NCI-H2227 (cell line): ENCODE data around the gene SFXN5.
A peak's percentile ranks its signal among the peaks of the same experiment; 100 is the strongest.
"Not testable (repeated sequence)": the region's sequence is repeated elsewhere in the genome, so short reads cannot be mapped to it uniquely, and the experiment has no call there.

ENCODE experiments used
- DNase-seq: peaks from one replicate; lab custom pipeline; 2025; ENCODE audit not compliant: unreplicated experiment; lab: John Stamatoyannopoulos, UW

SFXN5 gene

DNA sequence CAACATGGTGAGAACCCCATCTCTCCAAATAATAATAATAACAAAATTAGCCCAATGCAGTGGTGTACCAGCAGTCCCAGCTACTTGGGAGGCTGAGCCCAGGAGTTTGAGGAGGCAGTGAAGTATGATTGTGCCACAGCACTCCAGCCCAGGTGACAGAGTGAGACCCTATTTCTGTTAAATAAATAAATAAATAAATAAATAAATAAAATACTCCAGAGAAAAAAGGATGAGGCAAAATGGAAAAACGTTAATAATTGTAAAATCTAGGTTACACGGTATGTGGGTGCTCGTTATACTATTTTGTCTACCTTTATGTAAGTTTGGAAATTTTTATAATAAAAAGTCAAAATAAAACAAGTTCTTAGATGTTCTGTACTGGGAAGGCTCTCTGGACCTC is 162.8 kb downstream of the SFXN5 start:
- DNase-seq = no peak

DNA sequence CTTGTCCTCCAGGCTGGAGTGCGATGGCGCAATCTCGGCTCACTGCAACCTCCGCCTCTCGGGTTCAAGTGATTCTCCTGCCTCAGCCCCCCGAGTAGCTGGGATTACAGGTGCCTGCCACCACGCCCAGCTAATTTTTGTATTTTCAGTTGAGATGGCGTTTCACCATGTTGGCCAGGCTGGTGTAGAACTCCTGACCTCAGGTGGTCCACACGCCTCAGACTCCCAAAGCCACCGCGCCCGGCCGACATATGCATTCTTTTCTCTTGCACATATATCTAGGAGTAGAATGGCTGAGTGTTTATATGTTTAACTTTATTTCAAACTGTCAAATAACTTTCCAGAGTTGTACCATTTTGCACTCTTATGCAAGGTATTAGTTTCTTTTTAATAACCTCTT is 164.1 kb downstream of the SFXN5 start:
- not testable (repeated sequence) for DNase-seq

DNA sequence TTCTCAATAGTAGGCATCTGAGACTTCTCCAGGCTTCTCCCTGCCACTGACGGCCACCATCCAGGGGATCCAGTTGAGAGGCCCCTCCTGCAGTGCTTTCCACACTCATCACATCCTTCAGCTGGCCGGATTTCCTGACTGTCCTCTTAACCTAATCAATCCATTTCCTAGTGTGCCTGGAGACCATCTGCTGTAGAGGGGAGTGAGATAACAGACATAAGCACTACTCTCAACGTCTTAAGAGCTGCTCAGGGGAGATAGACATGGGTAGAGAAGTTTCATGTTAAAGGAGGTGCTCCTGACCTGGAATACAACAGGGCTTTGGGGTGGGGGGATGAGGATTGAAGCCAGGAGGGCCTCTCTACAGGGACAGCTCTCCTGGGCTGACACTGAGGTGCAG is 170.1 kb downstream of the SFXN5 start:
- no peak for DNase-seq

DNA sequence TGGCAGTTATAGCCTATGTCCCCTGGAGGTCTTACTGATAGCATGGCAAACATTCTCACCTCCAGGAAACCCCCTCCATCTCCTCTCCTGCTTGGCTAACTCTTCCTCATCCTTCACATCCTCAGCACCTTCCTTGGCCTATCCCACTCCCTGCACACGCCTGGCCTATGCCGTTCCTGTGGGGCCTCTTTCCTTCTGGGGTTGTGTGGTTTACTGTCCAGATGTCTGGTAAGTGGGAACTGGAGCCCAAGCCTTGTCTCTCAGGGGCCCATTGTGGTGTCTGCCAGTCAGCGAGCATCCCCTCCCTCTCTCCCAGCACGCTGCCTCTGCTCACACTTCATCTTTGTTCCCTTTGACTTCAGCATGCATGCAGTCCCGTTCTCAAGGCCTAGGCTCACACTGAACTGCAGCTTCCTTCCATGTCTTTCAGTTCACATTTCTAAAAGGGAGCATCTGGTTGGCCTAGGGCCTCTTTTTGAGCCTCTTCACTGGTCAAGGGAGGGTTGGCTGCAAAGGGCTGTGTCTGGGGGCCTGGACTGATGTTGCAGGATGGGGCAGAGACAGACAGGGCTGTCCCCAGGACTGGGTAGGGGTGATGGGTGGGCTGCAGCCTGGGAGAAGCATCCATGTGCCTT is 171.2 kb downstream of the SFXN5 start:
- DNase-seq = no peak

DNA sequence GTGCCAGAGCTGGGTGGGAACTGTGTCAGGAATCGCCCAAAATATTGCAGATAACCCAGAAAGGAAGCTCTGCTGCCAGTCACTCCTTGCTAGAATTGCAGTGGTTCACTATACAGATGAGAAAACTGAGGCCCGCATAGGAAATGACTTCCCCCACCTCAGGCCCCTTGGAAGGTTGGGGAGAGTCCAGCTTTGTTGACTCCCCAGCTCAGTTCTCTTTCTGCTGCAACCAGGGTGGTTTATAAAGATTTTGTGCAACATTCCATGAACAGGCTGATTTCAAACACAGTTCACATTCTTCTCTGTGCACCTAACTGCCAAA is 173.0 kb downstream of the SFXN5 start:
- no peak for DNase-seq

DNA sequence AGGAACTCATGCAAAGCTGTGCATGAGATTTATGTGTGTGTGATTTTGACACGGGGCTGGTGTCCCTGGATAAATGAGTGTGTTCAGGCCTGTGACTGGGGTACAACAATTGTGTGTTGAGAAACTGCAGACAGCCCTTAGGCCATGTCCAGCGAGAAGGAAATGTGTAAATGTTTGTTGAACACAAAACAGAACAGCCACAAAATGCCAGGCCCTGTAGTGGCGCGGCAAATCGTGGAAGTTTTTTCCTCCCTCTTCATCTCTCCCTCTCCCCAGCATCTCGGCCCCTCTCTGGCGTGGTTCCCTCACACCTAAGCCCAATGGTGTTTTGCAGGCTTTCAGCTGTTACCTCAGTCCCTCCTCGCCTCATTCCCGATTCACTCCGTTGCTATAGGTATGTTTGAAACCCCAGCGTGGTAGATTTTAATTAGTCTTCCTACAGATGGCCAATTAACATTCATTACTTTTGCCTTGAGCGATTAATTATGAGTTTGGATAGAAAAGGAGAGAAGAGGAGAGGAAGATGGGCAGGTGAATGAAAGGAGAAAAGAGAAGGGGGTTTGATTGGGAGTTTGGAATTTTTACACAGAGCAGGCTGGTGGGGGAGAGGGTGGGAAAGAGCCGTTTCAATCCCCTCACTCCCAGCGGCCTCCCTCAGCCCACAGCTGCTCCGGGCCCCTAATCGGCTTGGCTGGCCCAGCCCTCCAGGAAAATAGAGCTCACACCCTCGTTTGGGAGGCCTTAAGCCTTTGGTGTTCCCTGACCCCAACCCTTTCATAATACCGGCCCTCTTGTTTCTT is 173.5 kb downstream of the SFXN5 start:
- no peak for DNase-seq

DNA sequence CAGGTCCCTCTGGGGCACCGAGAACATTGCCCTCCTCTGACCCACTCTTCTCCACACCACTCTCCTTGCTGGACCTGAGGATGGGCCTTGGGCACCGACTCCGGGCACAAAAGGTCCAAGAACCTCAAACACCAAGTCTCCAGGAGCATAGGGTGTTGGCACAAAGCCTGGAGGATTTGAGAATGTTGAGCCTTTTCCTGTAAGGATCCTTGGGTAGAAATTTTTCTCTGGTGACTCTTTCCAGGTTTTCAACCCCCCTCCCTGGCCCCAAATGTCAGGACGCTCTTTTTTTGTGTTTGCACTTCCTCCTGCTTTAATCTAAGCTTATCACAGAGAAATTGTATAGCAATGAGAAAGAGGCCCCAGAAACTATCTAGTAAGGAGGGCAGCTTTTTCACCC is 175.1 kb downstream of the SFXN5 start:
- no peak for DNase-seq

DNA sequence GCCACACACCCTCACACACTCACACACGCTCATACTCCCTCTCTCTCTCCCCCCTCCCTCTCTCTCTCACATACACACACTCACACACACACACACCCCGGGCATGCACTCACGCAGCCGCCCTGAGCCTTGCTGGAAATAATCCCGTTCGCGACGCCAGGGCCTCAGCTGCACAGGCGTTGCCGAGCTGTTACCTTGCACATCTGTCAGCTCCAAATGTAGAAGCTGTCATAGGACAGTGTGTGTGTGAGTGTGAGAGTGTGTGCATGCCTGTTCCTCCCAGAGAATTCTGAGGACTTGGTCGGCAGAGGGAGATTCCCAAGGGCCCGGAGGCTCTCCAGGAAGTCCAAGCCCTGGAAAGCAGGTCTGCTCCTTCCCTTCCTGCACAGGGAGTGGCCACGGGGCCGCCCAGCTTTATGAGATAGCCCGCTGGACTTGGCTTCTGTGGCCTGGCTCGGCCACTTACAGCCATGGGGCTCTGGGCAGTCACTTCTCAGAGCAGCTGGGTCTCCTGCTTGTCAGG is 175.7 kb downstream of the SFXN5 start:
- DNase-seq = peak; percentile 91

DNA sequence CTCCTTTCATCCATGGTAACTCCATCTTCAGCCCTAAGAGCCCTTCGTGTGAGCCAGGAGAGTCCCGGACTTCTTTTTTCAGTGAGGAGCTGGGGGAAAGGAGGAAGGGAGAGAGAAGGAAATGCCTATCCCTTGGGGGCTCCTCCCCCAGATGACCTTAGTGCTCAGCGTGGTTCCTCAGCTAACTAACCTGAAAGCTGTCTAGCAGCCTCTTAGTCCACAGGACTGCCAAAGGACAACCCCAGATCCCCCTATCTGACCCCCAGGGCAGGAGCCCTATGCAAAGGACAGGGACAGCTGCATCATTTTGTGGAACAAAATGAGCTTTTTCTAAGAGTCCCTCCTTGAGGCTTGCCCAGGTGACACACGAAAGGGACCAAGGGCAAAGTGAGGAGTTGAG is 176.4 kb downstream of the SFXN5 start:
- DNase-seq = no peak

DNA sequence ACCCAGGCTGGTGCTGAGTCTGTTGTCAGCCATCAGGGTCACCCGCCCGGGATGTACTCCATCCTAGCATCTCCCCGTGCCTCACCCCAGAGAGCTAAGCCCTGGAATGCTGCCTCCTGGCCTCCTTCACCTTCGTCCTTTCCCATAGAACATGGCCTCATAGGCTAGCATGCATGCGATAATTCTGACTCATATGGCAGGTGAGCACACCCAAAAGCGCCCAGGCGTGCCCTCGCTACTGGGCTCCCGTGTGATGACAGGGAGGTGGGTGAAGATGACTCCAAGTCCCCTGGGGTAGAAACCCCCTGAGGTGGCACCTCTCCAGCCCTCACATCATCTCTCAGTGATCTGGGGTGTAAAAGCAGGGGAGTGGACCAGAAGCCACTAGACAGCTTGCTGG is 177.0 kb downstream of the SFXN5 start:
- no peak for DNase-seq

DNA sequence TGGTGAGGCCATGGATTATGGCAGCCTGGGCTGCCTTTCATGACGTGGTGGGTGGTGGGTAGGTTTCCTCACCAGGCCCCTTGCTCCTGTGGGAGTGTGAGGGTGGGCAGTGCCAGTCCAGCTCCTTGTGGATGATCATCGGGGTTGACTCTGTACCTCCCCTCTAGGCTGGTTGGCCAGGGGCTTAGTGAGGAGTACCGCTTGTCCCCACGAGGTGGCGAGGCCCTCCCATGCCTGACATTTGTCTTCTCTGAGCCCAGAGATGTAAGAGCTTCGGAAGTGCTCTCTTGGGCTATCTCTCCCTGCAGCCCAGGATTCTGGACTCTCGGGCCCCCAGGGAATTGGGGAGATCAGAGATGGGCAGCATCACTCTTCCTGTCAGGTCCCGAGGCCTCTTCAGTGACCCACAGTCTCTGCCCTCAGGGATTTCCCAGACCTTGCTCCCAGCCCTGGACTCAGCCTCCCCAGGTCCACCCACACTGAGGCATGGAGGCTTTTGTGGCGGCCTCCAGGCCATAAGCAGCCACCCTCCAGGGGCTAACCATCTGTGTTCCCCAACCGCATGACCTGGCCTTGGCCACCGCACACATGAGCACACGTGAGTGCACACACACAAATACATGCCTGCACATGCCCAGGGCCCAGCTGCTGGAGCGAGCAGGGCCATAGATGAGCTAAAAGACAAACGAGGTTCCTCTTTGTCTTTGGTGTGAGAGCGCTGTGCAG is 177.8 kb downstream of the SFXN5 start:
- DNase-seq = peak; percentile 73

DNA sequence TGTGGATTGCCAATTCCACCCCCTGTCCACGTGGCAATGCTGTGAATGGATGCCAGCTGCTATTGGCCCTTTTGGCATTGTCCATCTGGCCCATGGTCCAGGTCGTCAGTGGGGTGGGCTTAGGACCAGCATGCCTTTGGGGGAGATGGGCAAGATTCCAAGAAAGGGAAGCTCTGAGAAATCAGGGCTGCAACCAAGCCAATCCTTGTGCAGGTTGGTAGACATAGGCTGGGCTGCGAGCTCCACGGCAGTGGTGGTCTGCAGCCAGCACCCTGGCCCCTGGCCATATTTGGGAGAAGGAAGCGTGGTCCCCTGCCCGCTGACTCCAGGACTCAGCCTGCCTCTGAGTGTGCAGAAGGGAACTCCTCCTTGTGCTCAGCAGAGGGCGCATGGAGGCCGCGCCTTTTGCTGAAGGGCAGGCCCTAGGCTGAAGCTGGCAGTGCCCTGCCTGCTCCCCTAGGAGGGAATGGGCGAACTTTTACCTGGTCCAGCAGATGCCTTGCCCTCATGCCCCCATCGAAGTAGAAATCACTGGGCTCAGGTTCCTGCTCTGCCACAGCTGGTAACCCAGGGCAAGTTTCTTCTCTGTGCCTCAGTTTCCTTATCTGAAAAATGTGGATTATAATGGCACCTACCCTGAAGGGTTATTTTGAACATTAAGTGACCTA is 178.9 kb downstream of the SFXN5 start:
- peak; percentile 44 for DNase-seq
